ENCODE measurements around the gene SLC22A31.

GRCh38 chr16:89160977-89161701, 39.2 kb downstream of the SLC22A31 start:
- no peak for TF ChIP-seq CTCF (IDR thresholded peaks at IDR 0.05)
- TF ChIP-seq POLR2A (IDR thresholded peaks at IDR 0.05), result no peak
